Trophoblast cell (in vitro differentiated cells and primary cell): Measurements from ENCODE around the gene EPN2.

ENCODE experiments used
- DNase-seq, 2 donors: peaks; one replicate each; pipeline ENCODE4 v3.0.0-alpha.2; 2016
- H2AFZ ChIP-seq: 2 replicates; pipeline ENCODE4 v1.6.1; 2013; ENCODE audit warnings: low read length, moderate library complexity, mild to moderate bottlenecking; ENCODE audit not compliant: insufficient read depth, poor library complexity
- H2AK5ac ChIP-seq: 2 replicates; pipeline ENCODE4 v1.6.1; 2013; ENCODE audit warnings: mild to moderate bottlenecking, low read length
- H2BK120ac ChIP-seq: 2 replicates; pipeline ENCODE4 v1.6.1; 2013; ENCODE audit warnings: low read length, mild to moderate bottlenecking, moderate library complexity; ENCODE audit not compliant: insufficient read depth, poor library complexity
- H2BK12ac ChIP-seq: 2 replicates; pipeline ENCODE4 v1.6.1; 2013; ENCODE audit warnings: mild to moderate bottlenecking, low read length, moderate library complexity
- H2BK5ac ChIP-seq: 2 replicates; pipeline ENCODE4 v1.6.1; 2013; ENCODE audit warnings: low read length, low read depth, moderate library complexity, mild to moderate bottlenecking; ENCODE audit not compliant: poor library complexity
- H3K14ac ChIP-seq: 2 replicates; pipeline ENCODE4 v1.6.1; 2013; ENCODE audit warnings: mild to moderate bottlenecking, low read length
- H3K18ac ChIP-seq: 2 replicates; pipeline ENCODE4 v1.6.1; 2013; ENCODE audit warnings: mild to moderate bottlenecking, low read length
- H3K23ac ChIP-seq: 2 replicates; pipeline ENCODE4 v1.6.1; 2013; ENCODE audit warnings: low read length
- H3K27ac ChIP-seq: 2 replicates; pipeline ENCODE4 v1.5.1; 2013; ENCODE audit warnings: low read depth, mild to moderate bottlenecking, inconsistent platforms, low read length, moderate library complexity
- H3K27me3 ChIP-seq: 2 replicates; pipeline ENCODE4 v1.6.1; 2013; ENCODE audit warnings: inconsistent platforms, mild to moderate bottlenecking, low read length, moderate library complexity; ENCODE audit not compliant: insufficient read depth
- H3K36me3 ChIP-seq, 2 experiments: 1 replicate in 1 of 2; 2 replicates in 1 of 2; pipeline ENCODE4 v1.6.1; 2013; ENCODE audit warnings: low read length in 2 of 2, mild to moderate bottlenecking in 2 of 2, moderate library complexity in 1 of 2; ENCODE audit not compliant: insufficient read depth in 2 of 2, control insufficient read depth in 1 of 2
- H3K4ac ChIP-seq: 2 replicates; pipeline ENCODE4 v1.6.1; 2013; ENCODE audit warnings: low read depth, mild to moderate bottlenecking, low read length, moderate library complexity
- H3K4me1 ChIP-seq, 2 experiments: 1 replicate in 1 of 2; 2 replicates in 1 of 2; pipeline ENCODE4 v1.6.1; 2013; ENCODE audit warnings: low read length in 2 of 2, mild to moderate bottlenecking in 2 of 2, moderate library complexity in 1 of 2; ENCODE audit not compliant: insufficient read depth in 2 of 2, control insufficient read depth in 1 of 2
- H3K4me2 ChIP-seq: 2 replicates; pipeline ENCODE4 v1.6.1; 2013; ENCODE audit warnings: inconsistent platforms, mild to moderate bottlenecking, low read length, moderate library complexity
- H3K4me3 ChIP-seq: 2 replicates; pipeline ENCODE4 v1.5.1; 2013; ENCODE audit warnings: mild to moderate bottlenecking, low read depth, low read length, inconsistent platforms
- H3K79me1 ChIP-seq: one replicate; pipeline ENCODE4 v1.6.1; 2013; ENCODE audit warnings: low read length
- H3K79me2 ChIP-seq: 2 replicates; pipeline ENCODE4 v1.6.1; 2013; ENCODE audit warnings: low read length, mild to moderate bottlenecking; ENCODE audit not compliant: control insufficient read depth, insufficient read depth, poor library complexity
- H3K9ac ChIP-seq: 2 replicates; pipeline ENCODE4 v1.6.1; 2013; ENCODE audit warnings: mild to moderate bottlenecking, low read length
- H3K9me3 ChIP-seq: 2 replicates; pipeline ENCODE4 v1.6.1; 2013; ENCODE audit warnings: low read depth, mild to moderate bottlenecking, control low read depth, inconsistent platforms, low read length; ENCODE audit not compliant: insufficient read depth
- H4K12ac ChIP-seq: 2 replicates; pipeline ENCODE4 v1.6.1; 2013; ENCODE audit warnings: low read depth, mild to moderate bottlenecking, low read length, moderate library complexity
- H4K8ac ChIP-seq: 2 replicates; pipeline ENCODE4 v1.6.1; 2013; ENCODE audit warnings: low read depth, mild to moderate bottlenecking, low read length, moderate library complexity
- H4K91ac ChIP-seq: one replicate; pipeline ENCODE4 v1.6.1; 2013; ENCODE audit warnings: low read depth, mild to moderate bottlenecking, low read length, moderate library complexity
- WGBS: extraction: QIAGEN DNeasy Blood & Tissue Kit; methylation state at CpG from one replicate; pipeline ENCODE4 v1.1.7; 2013; ENCODE audit warnings: missing lambda C conversion rate; ENCODE audit not compliant: insufficient read length, insufficient coverage; ENCODE audit errors: extremely low coverage; 5-methylcytosine and 5-hydroxymethylcytosine counted together

Gene EPN2

DNA sequence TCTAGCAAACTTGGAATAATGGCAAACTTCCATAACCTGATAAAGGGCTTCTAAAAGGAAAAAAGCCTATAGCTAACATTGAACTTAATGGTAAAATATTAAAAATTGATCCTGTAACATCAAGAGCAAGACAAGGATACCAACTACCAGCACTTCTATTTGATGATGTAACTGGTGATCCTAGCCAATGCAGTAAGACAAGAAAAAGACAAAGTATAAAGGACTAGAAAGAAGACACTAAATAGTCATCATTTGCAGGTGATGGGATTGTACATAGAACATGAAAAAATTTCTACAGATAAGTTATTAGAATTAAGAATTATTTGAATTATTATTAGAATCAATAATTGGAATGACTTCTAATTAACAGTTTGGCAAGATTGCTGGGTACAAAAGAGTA lies 88.4 kb downstream of the EPN2 start:
- H3K9ac ChIP-seq, result no peak overlapping the region
- no peak overlapping the region for H4K12ac ChIP-seq
- no peak overlapping the region for H3K4me2 ChIP-seq
- no peak overlapping the region for H2BK120ac ChIP-seq
- H4K8ac ChIP-seq, result no peak overlapping the region
- H2AFZ ChIP-seq, result no peak overlapping the region
- H3K23ac ChIP-seq, result no peak overlapping the region
- no peak for DNase-seq
- peaks cover 2% of the 10 kb centered on the region for H3K79me1 ChIP-seq
- no peaks in the 10 kb centered on the region for H3K27me3 ChIP-seq
- no peak overlapping the region for H2BK5ac ChIP-seq
- no peak overlapping the region for H2AK5ac ChIP-seq
- H3K27ac ChIP-seq, result no peak overlapping the region
- no peak overlapping the region for H4K91ac ChIP-seq
- no peaks in the 10 kb centered on the region for H3K9me3 ChIP-seq
- H3K36me3 ChIP-seq, result peaks cover 20 to 29% of the 10 kb centered on the region in 2 experiments
- H3K4me1 ChIP-seq, result peaks cover 2% of the 10 kb centered on the region in 2 experiments
- H2BK12ac ChIP-seq, result no peak overlapping the region
- H3K18ac ChIP-seq, result no peak overlapping the region
- H3K14ac ChIP-seq, result no peak overlapping the region
- no peak overlapping the region for H3K4ac ChIP-seq
- H3K79me2 ChIP-seq, result no peaks in the 10 kb centered on the region
- H3K4me3 ChIP-seq, result no peak overlapping the region

GRCh38 chr17:19327031-19327783 lies 90.0 kb downstream of the EPN2 start:
- H3K79me2 ChIP-seq, result no peaks in the 10 kb centered on the region
- DNase-seq, result peak; percentile 54 to 86
- peaks cover 21 to 27% of the 10 kb centered on the region in 2 experiments for H3K36me3 ChIP-seq
- no peaks in the 10 kb centered on the region for H3K27me3 ChIP-seq
- no peak overlapping the region for H2BK5ac ChIP-seq
- H3K4ac ChIP-seq, result no peak overlapping the region
- H4K8ac ChIP-seq, result no peak overlapping the region
- H3K4me2 ChIP-seq, result no peak overlapping the region
- H3K9ac ChIP-seq, result no peak overlapping the region
- no peaks in the 10 kb centered on the region for H3K9me3 ChIP-seq
- no peak overlapping the region for H2AFZ ChIP-seq
- H4K12ac ChIP-seq, result no peak overlapping the region
- H3K27ac ChIP-seq, result no peak overlapping the region
- H3K18ac ChIP-seq, result no peak overlapping the region
- no CpG with 5 or more reads among the region's 14 CpGs for WGBS
- H2BK120ac ChIP-seq, result no peak overlapping the region
- H3K4me1 ChIP-seq, result peaks cover 8 to 9% of the 10 kb centered on the region in 2 experiments
- H4K91ac ChIP-seq, result no peak overlapping the region
- peaks cover 4% of the 10 kb centered on the region for H3K79me1 ChIP-seq
- no peak overlapping the region for H2AK5ac ChIP-seq
- H3K23ac ChIP-seq, result no peak overlapping the region
- no peak overlapping the region for H3K14ac ChIP-seq
- no peak overlapping the region for H3K4me3 ChIP-seq
- no peak overlapping the region for H2BK12ac ChIP-seq

GRCh38 chr17:19328441-19329061 lies 91.4 kb downstream of the EPN2 start:
- Histone ChIP-seq H3K27ac (no peak overlapping the region), H2BK12ac (no peak overlapping the region), H3K4ac (no peak overlapping the region), H3K9me3 (no peaks in the 10 kb centered on the region), H3K9ac (no peak overlapping the region), H3K14ac (no peak overlapping the region), H3K79me1 (peaks cover 4% of the 10 kb centered on the region), H3K79me2 (no peaks in the 10 kb centered on the region), H2AK5ac (no peak overlapping the region), H4K12ac (no peak overlapping the region), H2AFZ (no peak overlapping the region), H3K4me3 (no peak overlapping the region), H2BK5ac (no peak overlapping the region), H3K18ac (no peak overlapping the region), H3K36me3 (peaks cover 30 to 31% of the 10 kb centered on the region in 2 experiments), H4K8ac (no peak overlapping the region), H2BK120ac (no peak overlapping the region), H4K91ac (no peak overlapping the region), H3K4me2 (no peak overlapping the region), H3K4me1 (peaks cover 8 to 12% of the 10 kb centered on the region in 2 experiments), H3K23ac (no peak overlapping the region), H3K27me3 (no peaks in the 10 kb centered on the region)
- no peak for DNase-seq
- WGBS, result no CpG with 5 or more reads among the region's 10 CpGs

- H3K9ac ChIP-seq, result no peak overlapping the region
- no peak overlapping the region for H2BK5ac ChIP-seq
- H3K27ac ChIP-seq, result no peak overlapping the region
- no peak overlapping the region for H3K23ac ChIP-seq
- peaks cover 8 to 12% of the 10 kb centered on the region in 2 experiments for H3K4me1 ChIP-seq
- no peak overlapping the region for H4K8ac ChIP-seq
- WGBS, result no CpG with 5 or more reads among the region's 2 CpGs
- DNase-seq, result no peak
- H3K79me1 ChIP-seq, result peaks cover 4% of the 10 kb centered on the region
- H4K12ac ChIP-seq, result no peak overlapping the region
- no peak overlapping the region for H2AFZ ChIP-seq
- H2BK120ac ChIP-seq, result no peak overlapping the region
- H3K14ac ChIP-seq, result no peak overlapping the region
- H3K27me3 ChIP-seq, result no peaks in the 10 kb centered on the region
- no peaks in the 10 kb centered on the region for H3K79me2 ChIP-seq
- no peak overlapping the region for H2AK5ac ChIP-seq
- no peak overlapping the region for H2BK12ac ChIP-seq
- H3K36me3 ChIP-seq, result peaks cover 35 to 37% of the 10 kb centered on the region in 2 experiments
- no peak overlapping the region for H3K18ac ChIP-seq
- no peak overlapping the region for H3K4me2 ChIP-seq
- H3K4ac ChIP-seq, result no peak overlapping the region
- no peaks in the 10 kb centered on the region for H3K9me3 ChIP-seq
- no peak overlapping the region for H4K91ac ChIP-seq
- H3K4me3 ChIP-seq, result no peak overlapping the region
Measured at GRCh38 chr17:19329136-19329535, 92.0 kb downstream of the EPN2 start.
